Liver (tissue), 9 donors: ENCODE measurements around the gene HYAL4. TPM values are rescaled to one million over a fixed set of nuclear protein-coding genes. Genes with fewer than 3 reads are reported as not detected.
"Not testable (repeated sequence)": the region's sequence is repeated elsewhere in the genome, so short reads cannot be mapped to it uniquely, and the experiment has no call there.

Source experiments
- DNase-seq: peaks from one replicate; pipeline ENCODE4 v3.0.0-alpha.2; 2017; ENCODE audit warnings: low spot score
- H3K27ac ChIP-seq, 2 donors: one replicate each; pipeline ENCODE4 v1.7.0; 2013; ENCODE audit warnings: inconsistent platforms in 2 of 2, low read length in 2 of 2, control low read depth in 1 of 2, low read depth in 1 of 2, mild to moderate bottlenecking in 1 of 2
- H3K27me3 ChIP-seq, 4 donors: one replicate each; pipeline versions ENCODE4 v1.6.1 to v1.7.0; 2013; ENCODE audit warnings: low read length in 3 of 4, inconsistent platforms in 1 of 4, mild to moderate bottlenecking in 1 of 4, moderate library complexity in 1 of 4; ENCODE audit not compliant: control insufficient read depth in 4 of 4, insufficient read depth in 4 of 4
- H3K36me3 ChIP-seq, 4 donors: one replicate each; pipeline versions ENCODE4 v1.6.1 to v1.7.0; 2013; ENCODE audit warnings: low read length in 3 of 4, mild to moderate bottlenecking in 3 of 4, low read depth in 1 of 4, moderate library complexity in 1 of 4; ENCODE audit not compliant: control insufficient read depth in 4 of 4, insufficient read depth in 3 of 4
- H3K4me1 ChIP-seq, 4 donors: one replicate each; pipeline versions ENCODE4 v1.6.1 to v1.7.0; 2013; ENCODE audit warnings: low read length in 3 of 4, mild to moderate bottlenecking in 3 of 4, moderate library complexity in 1 of 4; ENCODE audit not compliant: control insufficient read depth in 4 of 4, insufficient read depth in 4 of 4
- H3K4me3 ChIP-seq, 3 donors: one replicate each; pipeline versions ENCODE4 v1.6.1 to v1.7.0; 2013; ENCODE audit warnings: low read length in 3 of 3, control low read depth in 1 of 3, low read depth in 1 of 3, mild to moderate bottlenecking in 1 of 3
- H3K9ac ChIP-seq, 2 donors: one replicate each; pipeline ENCODE4 v1.7.0; 2013; ENCODE audit warnings: low read length in 2 of 2, mild to moderate bottlenecking in 2 of 2, moderate library complexity in 2 of 2, control low read depth in 1 of 2, low read depth in 1 of 2
- H3K9me3 ChIP-seq, 4 donors: one replicate each; pipeline versions ENCODE4 v1.6.1 to v1.7.0; 2013; ENCODE audit warnings: low read length in 3 of 4; ENCODE audit not compliant: control insufficient read depth in 4 of 4
- EGR1 ChIP-seq, 2 donors: IDR thresholded peaks; 2 replicates each; pipeline ENCODE4 v1.6.1; 2016 to 2018; ENCODE audit warnings: antibody characterized with exemption in 2 of 2, low read depth in 2 of 2
- FOXA1 ChIP-seq: IDR thresholded peaks from 2 replicates; pipeline ENCODE4 v1.6.1; 2016; ENCODE audit warnings: antibody characterized with exemption
- FOXA2 ChIP-seq: IDR thresholded peaks from 2 replicates; pipeline ENCODE4 v1.6.1; 2016; ENCODE audit warnings: antibody characterized with exemption
- GABPA ChIP-seq, 2 donors: IDR thresholded peaks in 1 of 2; conservative IDR thresholded peaks in 1 of 2; 2 replicates each; pipeline ENCODE4 v1.6.1; 2016; ENCODE audit warnings: antibody characterized with exemption in 2 of 2, mild to moderate bottlenecking in 1 of 2, moderate library complexity in 1 of 2
- HNF4A ChIP-seq, 2 donors: conservative IDR thresholded peaks; 2 replicates each; pipeline ENCODE4 v1.6.1; 2016; ENCODE audit warnings: antibody characterized with exemption in 2 of 2, mild to moderate bottlenecking in 2 of 2
- HNF4G ChIP-seq: IDR thresholded peaks from 2 replicates; pipeline ENCODE4 v1.6.1; 2016; ENCODE audit warnings: antibody characterized with exemption
- JUND ChIP-seq, 2 donors: IDR thresholded peaks; 2 replicates each; pipeline ENCODE4 v1.6.1; 2016; ENCODE audit warnings: antibody characterized with exemption in 2 of 2
- NR2F2 ChIP-seq: IDR thresholded peaks from 2 replicates; pipeline ENCODE4 v1.6.1; 2016; ENCODE audit warnings: antibody characterized with exemption
- RAD21 ChIP-seq, 2 donors: IDR thresholded peaks; 2 replicates each; pipeline ENCODE4 v1.6.1; 2016; ENCODE audit warnings: antibody characterized with exemption in 2 of 2, mild to moderate bottlenecking in 2 of 2
- REST ChIP-seq: IDR thresholded peaks from 2 replicates; pipeline ENCODE4 v1.6.1; 2016; ENCODE audit warnings: antibody characterized with exemption, mild to moderate bottlenecking
- RXRA ChIP-seq, 2 donors: IDR thresholded peaks; 2 replicates each; pipeline ENCODE4 v1.6.1; 2017 to 2018; ENCODE audit warnings: antibody characterized with exemption in 2 of 2, mild to moderate bottlenecking in 1 of 2
- SP1 ChIP-seq: IDR thresholded peaks from 2 replicates; pipeline ENCODE4 v1.6.1; 2018; ENCODE audit warnings: antibody characterized with exemption, mild to moderate bottlenecking
- TAF1 ChIP-seq: conservative IDR thresholded peaks from 2 replicates; pipeline ENCODE4 v1.6.1; 2016; ENCODE audit warnings: antibody characterized with exemption, mild to moderate bottlenecking
- YY1 ChIP-seq: IDR thresholded peaks from 2 replicates; pipeline ENCODE4 v1.6.1; 2016; ENCODE audit warnings: antibody characterized with exemption, mild to moderate bottlenecking
- ZBTB33 ChIP-seq: IDR thresholded peaks from 2 replicates; pipeline ENCODE4 v1.6.1; 2016; ENCODE audit warnings: antibody characterized with exemption
- WGBS: extraction: QIAGEN DNeasy Blood & Tissue Kit; methylation state at CpG from one replicate; pipeline ENCODE4 v1.1.7; 2013; 5-methylcytosine and 5-hydroxymethylcytosine counted together
- polyA plus RNA-seq, 2 donors: library from polyadenylated mRNA; stranded (reverse) in 1 of 2; unstranded in 1 of 2; fragments of 200-250 nt in 1 of 2; fragments of >200 nt in 1 of 2; fragmentation: Nextera tagmentation in 1 of 2; extraction: Ambion mirVana in 1 of 2; gene quantifications; one replicate each; pipeline versions ENCODE4 v1.2.1 to v1.2.3, GENCODE V29; 2013 to 2015
- total RNA-seq, 2 donors: library from RNA; depleted of rRNA; stranded (reverse); fragments of >200 nt; gene quantifications; one replicate each; pipeline ENCODE4 v1.2.3, GENCODE V29; 2014
- TF ChIP-seq, protein P1 (sequence below): IDR thresholded peaks from 2 replicates; pipeline ENCODE4 v1.6.1; 2016; ENCODE audit warnings: antibody characterized with exemption
- TF ChIP-seq, protein P2 (sequence below): fragments of 150-350 bp; IDR thresholded peaks from 2 replicates; pipeline ENCODE4 v1.5.1; 2017; ENCODE audit warnings: improper control_type of control experiment, low read depth, low read length; ENCODE audit not compliant: missing input control
- TF ChIP-seq, protein P3 (sequence below): IDR thresholded peaks from 2 replicates; pipeline ENCODE4 v1.6.1; 2016; ENCODE audit warnings: antibody characterized with exemption
- donor health status: healthy.
- donor health status: healthy.
- donor health status: healthy.
- donor health status: healthy.
- donor health status: healthy.

Gene HYAL4
- total and polyA plus RNA-seq, 4 donors = not detected

- no peak for DNase-seq
- H3K4me1 ChIP-seq = no peaks in the 10 kb centered on the region
- no peaks in the 10 kb centered on the region for H3K27me3 ChIP-seq
- H3K9ac ChIP-seq = no peak overlapping the region
- H3K36me3 ChIP-seq = no peaks in the 10 kb centered on the region
- WGBS = 92% methylated on average over 4 of the region's 4 CpGs
- H3K4me3 ChIP-seq = no peak overlapping the region
- no peaks in the 10 kb centered on the region for H3K9me3 ChIP-seq
- TF ChIP-seq NR2F2 (no peak), FOXA1 (no peak), SP1 (no peak), JUND (IDR thresholded peaks at IDR 0.05) (no peak), EGR1 (IDR thresholded peaks at IDR 0.05; ENCODE audit: low read depth in 2 of 2) (no peak), RAD21 (IDR thresholded peaks at IDR 0.05) (no peak), HNF4A (conservative IDR thresholded peaks at IDR 0.05) (no peak), FOXA2 (no peak), YY1 (no peak), REST (no peak), TAF1 (no peak), RXRA (IDR thresholded peaks at IDR 0.05) (no peak), ZBTB33 (no peak), GABPA (IDR thresholded peaks at IDR 0.05 in 1 of 2, conservative IDR thresholded peaks at IDR 0.05 in 1 of 2) (no peak), HNF4G (no peak)
- TF ChIP-seq, protein P1, sequence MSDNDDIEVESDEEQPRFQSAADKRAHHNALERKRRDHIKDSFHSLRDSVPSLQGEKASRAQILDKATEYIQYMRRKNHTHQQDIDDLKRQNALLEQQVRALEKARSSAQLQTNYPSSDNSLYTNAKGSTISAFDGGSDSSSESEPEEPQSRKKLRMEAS = no peak
- TF ChIP-seq, protein P2, sequence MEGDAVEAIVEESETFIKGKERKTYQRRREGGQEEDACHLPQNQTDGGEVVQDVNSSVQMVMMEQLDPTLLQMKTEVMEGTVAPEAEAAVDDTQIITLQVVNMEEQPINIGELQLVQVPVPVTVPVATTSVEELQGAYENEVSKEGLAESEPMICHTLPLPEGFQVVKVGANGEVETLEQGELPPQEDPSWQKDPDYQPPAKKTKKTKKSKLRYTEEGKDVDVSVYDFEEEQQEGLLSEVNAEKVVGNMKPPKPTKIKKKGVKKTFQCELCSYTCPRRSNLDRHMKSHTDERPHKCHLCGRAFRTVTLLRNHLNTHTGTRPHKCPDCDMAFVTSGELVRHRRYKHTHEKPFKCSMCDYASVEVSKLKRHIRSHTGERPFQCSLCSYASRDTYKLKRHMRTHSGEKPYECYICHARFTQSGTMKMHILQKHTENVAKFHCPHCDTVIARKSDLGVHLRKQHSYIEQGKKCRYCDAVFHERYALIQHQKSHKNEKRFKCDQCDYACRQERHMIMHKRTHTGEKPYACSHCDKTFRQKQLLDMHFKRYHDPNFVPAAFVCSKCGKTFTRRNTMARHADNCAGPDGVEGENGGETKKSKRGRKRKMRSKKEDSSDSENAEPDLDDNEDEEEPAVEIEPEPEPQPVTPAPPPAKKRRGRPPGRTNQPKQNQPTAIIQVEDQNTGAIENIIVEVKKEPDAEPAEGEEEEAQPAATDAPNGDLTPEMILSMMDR = no peak
- TF ChIP-seq, protein P3, sequence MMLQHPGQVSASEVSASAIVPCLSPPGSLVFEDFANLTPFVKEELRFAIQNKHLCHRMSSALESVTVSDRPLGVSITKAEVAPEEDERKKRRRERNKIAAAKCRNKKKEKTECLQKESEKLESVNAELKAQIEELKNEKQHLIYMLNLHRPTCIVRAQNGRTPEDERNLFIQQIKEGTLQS = no peak
- H3K27ac ChIP-seq = no peak overlapping the region
Observed at GRCh38 chr7:123836656-123837055, 8.3 kb upstream of the HYAL4 start.

DNA sequence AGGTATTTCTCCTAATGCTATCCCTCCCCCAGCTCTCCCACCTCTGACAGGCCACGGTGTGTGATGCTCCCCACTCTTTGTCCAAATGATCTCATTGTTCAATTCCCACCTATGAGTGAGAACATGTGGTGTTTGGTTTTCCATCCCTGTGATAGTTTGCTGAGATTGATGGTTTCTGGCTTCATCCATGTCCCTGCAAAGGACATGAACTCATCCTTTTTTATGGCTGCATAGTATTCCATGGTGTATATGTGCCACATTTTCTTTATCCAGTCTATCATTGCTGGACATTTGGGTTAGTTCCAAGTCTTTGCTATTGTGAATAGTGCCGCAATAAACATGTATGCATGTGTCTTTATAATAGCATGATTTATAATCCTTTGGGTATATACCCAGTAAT lies 5.9 kb upstream of the HYAL4 start:
- not testable (repeated sequence) for H3K4me1 ChIP-seq, H3K27ac ChIP-seq, H3K36me3 ChIP-seq, H3K9ac ChIP-seq, DNase-seq, H3K27me3 ChIP-seq, H3K4me3 ChIP-seq, H3K9me3 ChIP-seq
- 94% methylated on average over 2 of the region's 2 CpGs for WGBS
